Stimulated activated effector memory CD8-positive, alpha-beta T cell treated with anti-CD3 and anti-CD28 coated beads, Interleukin-12 subunit alpha, Interleukin-12 subunit beta, amount 100 ng/mL, for 72 hours (primary cell): ENCODE data around the gene C16orf92.
"Not testable (repeated sequence)": the region's sequence is repeated elsewhere in the genome, so short reads cannot be mapped to it uniquely, and the experiment has no call there.

ENCODE experiments used
- ATAC-seq: fragments of 150-1000 bp; cut with Tn5 transposase; 2 replicates; pipeline ENCODE4 v1.10.0; 2021
- DNase-seq, 2 donors: peaks; one replicate each; pipeline ENCODE4 v3.0.0; 2021 to 2022; ENCODE audit warnings: low spot score in 2 of 2
- H3K27ac Mint-ChIP-seq: one replicate; pipeline ENCODE4 v1.8.0; 2022; ENCODE audit warnings: mild to moderate bottlenecking, mixed read lengths
- H3K36me3 Mint-ChIP-seq: one replicate; pipeline ENCODE4 v1.8.0; 2022; ENCODE audit warnings: mild to moderate bottlenecking, mixed read lengths
- H3K4me1 Mint-ChIP-seq: one replicate; pipeline ENCODE4 v1.8.0; 2022; ENCODE audit warnings: mixed read lengths
- H3K4me3 Mint-ChIP-seq: one replicate; pipeline ENCODE4 v1.8.0; 2022; ENCODE audit warnings: mild to moderate bottlenecking, mixed read lengths
- H3K9me3 Mint-ChIP-seq: one replicate; pipeline ENCODE4 v1.8.0; 2022; ENCODE audit warnings: mixed read lengths

C16orf92 gene

DNA sequence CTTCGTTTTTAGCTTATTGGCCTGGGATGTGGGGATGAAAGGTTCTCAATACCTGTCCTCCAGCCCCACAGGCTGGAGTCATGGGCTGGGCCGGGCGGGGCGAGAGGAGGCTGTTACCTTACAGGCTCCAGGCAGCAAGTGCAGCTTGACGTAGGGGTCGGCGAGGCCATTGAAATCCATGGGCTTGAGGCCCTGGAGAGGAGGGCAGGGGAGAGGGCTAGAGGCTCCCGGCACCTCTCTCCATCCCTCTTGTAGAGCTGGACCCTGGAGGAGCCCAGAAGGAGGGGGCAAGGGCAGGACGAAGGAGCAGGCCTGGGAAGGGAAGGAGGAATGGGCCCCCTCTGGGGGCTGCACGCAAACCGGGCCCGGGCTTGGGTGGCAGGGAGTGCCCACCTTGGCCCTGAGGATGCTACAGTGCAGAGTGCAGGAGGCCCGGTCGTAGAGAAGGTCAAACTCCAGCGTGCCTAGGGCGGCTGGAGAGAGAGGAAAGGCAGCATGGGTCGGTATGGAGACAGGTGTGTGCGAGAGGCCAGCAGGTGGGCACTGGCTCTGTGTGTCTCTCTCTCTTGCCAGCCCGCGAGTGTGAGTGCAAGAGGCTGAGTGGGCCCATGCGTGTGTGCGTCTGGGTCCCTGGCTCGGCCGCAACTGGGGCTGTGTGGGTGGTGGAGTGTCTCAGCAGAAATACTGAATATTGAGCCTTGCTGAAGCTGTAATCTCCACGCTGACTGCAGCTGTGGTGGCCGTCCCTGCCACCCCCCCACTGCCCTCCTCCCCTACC, 13.7 kb upstream of the C16orf92 start:
- no peak for ATAC-seq
- H3K4me3 Mint-ChIP-seq, result peak overlapping the region; percentile 76
- no peaks in the 10 kb centered on the region for H3K9me3 Mint-ChIP-seq
- no peak overlapping the region for H3K27ac Mint-ChIP-seq
- H3K4me1 Mint-ChIP-seq, result peaks cover 21% of the 10 kb centered on the region
- no peak for DNase-seq
- H3K36me3 Mint-ChIP-seq, result peaks cover 16% of the 10 kb centered on the region

DNA sequence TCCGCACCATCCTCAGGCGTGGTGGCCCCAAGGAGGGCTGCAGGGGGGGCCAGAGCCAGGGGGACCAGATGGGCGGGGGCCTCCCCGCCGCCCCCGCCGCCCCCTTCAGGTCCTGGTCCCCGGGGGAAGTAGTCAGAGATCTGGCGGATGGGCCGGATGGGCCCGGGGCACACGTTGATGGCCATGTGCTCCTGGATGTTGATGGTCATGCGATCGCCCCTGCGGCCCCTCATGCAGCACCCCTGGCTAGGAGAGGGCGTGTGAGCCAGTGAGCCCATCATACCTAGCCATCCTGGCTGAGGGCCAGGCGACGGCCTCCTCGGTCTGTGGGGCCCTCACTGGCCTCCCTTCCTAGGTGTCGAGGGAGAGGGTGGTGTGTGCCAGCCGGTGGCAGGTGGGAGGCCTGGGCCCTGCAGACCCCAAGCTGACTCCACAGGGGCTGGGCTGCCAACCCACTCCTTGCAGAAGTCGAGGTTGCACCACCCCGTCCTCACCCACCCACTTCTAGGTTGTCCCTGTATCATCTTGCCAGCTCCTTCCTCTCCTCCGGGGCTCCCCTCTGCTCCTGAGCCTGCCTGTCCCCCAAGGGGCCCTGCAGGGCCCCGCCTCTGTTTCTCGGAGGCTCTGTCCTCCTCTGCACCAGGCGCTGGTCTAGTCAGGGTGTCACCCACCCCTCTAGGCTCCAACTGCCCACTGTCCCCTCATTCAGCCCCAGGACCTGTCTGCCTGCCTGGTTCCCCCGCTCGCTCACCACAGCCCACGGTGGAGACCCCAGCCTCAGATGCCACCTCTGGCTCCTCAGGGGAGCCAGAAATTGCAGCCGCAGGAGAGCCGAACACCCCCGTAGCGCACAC, 12.8 kb upstream of the C16orf92 start:
- DNase-seq (no peak), ATAC-seq (peak; percentile 22)
- Mint-ChIP-seq H3K4me3 (peak overlapping the region; percentile 76), H3K27ac (peak overlapping the region; percentile 29), H3K36me3 (peaks cover 11% of the 10 kb centered on the region), H3K9me3 (no peaks in the 10 kb centered on the region), H3K4me1 (peaks cover 21% of the 10 kb centered on the region)

DNA sequence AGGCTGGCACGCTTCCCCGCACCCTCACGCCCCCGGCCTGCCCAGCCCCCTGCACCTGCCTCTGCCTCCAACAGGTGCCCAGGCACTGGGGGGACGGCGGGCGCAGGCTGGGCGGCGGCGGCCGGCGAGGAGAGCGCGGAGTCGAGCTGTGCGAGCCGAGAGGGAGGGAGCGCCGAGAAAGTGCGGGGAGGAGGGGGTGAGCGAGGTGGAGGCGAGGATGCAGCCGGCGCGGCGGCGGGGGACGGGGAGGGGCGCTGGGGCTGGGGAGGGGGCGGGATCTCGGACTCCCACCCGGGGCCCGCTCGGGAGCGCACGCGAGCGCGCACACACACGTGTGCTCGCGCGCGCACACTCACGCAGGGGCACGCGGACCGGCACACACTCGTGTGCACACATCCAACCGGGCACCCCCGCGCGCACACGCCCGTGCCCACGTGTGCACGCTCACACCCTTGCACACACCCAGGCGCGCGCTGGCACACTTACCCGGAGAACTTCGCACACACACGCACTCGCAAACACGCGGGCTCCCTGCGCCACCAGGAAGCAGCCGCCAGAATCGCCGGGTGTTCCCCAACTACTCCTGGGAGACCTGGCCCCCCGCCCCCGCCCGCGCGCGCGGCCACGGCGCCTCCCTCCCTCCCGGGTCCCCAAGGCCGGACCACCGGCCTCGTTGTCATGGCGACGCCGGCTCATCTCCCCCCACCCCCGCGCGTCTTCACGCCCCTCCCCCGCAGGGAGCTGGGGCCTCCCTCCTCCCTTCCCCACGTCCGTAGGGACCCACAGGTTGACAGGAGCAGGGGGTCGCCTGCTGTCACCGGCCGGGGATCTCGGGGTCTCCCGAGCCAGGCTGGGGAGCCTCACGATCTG, 11.9 kb upstream of the C16orf92 start, which contains the start of gene DOC2A:
TSS of gene DOC2A (minus strand) at position 184 of the 870 bp plus-strand sequence. CDS start 805 bp downstream, outside the sequence.
- peak; percentile 67 for ATAC-seq
- Mint-ChIP-seq H3K4me3 (peak within 1 kb of the TSS; percentile 76), H3K9me3 (no peaks in the 10 kb centered on the region), H3K27ac (peak within 1 kb of the TSS; percentile 29), H3K4me1 (peaks cover 21% of the 10 kb centered on the region), H3K36me3 (peaks cover 6% of the 10 kb centered on the region)
- DNase-seq, result no peak

DNA sequence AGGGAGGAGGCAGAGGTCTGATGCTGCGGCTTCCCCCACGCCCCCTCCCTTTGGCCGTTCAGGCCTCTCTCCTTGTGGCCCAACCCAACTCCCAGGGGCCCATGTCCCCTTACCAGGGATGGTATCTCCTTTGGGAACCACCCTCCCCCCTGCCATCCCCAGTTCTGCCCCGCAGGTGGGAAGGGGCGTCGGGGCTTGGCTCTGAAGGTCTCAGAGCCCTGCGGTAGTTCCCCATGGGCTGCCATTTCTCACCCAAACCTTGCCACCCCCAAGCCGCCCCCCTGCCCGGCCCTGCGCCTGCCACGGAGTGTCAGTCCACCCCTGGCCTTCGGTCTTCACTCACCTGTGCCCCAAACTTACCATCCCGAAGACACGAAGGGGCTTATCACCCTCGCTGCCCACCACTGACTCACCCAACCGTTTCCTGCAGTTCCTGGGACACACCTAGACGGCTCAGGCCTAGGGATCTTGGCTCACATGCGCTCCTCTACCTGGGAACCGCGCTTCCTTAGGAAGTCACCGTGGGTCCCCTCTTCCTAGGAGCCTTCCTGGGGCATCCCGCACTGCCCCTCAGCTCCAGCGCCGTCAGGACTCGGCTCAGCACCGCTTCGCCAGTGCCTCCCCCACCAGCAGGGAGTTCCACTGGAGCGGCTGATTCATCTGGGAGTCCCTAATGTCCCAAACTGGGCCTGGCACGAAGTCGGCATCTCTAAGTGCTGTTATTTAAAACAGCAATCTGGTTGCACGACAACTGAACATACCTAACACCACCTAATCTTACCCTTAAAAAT, 11.1 kb upstream of the C16orf92 start:
- no peak overlapping the region for H3K27ac Mint-ChIP-seq
- DNase-seq (no peak), ATAC-seq (no peak)
- H3K4me1 Mint-ChIP-seq, result peaks cover 21% of the 10 kb centered on the region
- H3K36me3 Mint-ChIP-seq, result peaks cover 6% of the 10 kb centered on the region
- H3K9me3 Mint-ChIP-seq, result no peaks in the 10 kb centered on the region
- H3K4me3 Mint-ChIP-seq, result peak overlapping the region; percentile 76

DNA sequence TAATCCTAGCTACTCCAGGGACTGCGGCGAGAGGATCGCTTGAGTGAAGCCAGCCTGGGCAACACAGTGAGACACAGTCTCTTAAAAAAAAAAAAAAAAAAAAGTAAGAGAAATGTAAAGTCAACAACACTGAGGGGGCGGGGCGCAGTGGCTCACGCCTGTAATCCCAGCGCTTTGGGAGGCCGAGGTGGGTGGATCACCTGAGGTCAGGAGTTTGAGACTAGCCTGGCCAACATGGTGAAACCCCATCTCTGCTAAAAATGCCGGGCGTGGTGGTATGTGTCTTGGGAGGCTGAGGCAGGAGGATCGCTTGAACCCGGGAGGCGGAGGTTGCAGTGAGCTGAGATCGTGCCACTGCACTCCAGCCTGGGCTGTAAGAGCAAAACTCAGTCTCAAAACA, 10.4 kb upstream of the C16orf92 start:
- H3K36me3 Mint-ChIP-seq, DNase-seq, H3K27ac Mint-ChIP-seq, H3K4me3 Mint-ChIP-seq, ATAC-seq, H3K9me3 Mint-ChIP-seq: not testable (repeated sequence)
- H3K4me1 Mint-ChIP-seq, result peaks cover 21% of the 10 kb centered on the region

DNA sequence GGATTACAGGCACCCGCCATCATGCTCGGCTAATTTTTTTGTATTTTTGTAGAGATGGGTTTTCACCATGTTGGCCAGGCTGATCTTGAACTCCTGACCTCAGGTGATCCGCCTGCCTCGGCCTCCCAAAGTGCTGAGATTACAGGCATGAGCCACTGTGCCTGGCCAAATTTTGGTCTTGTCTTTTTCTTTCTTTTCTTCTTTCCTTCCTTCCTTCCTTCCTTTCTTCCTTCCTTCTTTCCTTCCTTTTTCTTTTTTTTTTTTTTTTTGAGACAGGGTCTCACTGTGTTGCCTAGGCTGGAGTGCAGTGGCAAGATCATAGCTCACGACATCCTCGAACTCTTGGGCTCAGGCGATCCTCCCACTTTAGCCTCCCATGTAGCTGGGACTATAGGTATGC, 7.5 kb upstream of the C16orf92 start:
- not testable (repeated sequence) for H3K9me3 Mint-ChIP-seq, H3K4me3 Mint-ChIP-seq, DNase-seq, H3K36me3 Mint-ChIP-seq, H3K4me1 Mint-ChIP-seq, ATAC-seq
- peak overlapping the region; percentile 33 for H3K27ac Mint-ChIP-seq

DNA sequence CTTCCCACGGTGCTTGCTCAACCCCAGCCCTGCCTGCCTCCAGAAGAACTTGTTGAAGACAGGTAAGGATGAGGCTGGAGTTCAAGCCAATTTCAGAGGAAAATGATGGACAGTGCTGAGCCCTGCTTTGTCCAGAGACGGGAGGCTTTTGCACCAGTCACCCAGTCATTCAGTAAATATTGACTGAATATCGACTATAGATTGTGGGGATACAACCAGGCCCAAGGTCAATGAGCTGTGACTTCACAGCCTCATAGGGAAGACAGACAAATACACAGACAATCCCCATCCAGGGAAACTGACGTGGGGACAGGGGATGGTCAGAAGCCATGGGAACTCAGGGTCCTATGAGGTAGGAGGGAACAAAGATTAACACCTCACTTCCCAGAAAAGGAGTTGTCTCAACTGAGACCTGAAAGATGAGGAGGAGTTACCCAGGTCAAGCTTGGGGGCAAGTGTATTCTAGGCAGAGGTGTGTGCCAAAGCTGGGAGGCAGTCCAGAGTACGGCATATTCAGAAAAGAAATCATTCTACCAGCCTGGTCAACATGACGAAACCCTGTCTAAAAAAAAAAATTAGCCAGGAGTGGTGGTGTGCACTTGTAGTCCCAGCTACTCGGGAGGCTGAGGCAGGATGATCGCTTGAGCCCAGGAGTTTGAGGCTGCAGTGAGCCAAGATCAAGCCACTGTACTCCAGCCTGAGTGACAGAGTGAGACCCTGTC, 6.3 kb upstream of the C16orf92 start:
- ATAC-seq (no peak), DNase-seq (no peak)
- Mint-ChIP-seq H3K36me3 (peaks cover 5% of the 10 kb centered on the region), H3K4me1 (peaks cover 17% of the 10 kb centered on the region), H3K9me3 (no peaks in the 10 kb centered on the region), H3K4me3 (no peak overlapping the region), H3K27ac (peak overlapping the region; percentile 3)

DNA sequence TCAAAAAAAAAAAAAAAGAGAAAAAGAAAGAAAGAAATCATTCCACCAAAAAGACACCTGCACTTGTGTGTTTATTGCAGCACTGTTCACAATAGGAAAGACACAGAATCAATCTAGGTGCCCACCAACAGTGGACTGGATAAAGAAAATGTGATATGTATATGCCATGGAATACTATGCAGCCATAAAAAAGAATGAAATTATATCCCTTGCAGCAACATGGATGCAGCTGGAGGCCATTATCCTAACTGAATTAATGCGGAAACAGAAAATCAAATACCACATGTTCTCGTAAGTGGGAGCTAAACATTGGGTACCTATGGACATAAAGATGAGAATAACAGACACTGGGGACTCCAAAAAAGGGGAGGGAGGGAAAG, 5.7 kb upstream of the C16orf92 start:
- DNase-seq, result no peak

DNA sequence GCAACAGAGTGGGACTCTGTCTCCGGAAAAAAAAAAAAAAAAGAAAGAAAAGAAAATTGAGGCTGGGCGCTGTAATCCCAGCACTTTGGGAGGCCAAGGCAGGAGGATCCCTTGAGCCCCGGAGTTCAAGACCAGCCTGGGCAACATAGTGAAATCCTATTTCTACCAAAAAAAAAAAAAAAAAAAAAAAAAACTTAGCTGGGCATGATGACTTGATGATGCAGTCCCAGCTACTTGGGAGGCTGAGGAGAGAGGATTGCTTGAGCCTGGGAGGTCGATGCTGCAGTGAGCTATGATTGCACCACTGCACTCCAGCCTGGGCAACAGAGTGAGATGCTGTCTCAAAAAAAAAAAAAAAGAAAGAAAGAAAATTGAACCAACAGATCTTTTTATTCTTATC, 5.1 kb upstream of the C16orf92 start:
- H3K27ac Mint-ChIP-seq, H3K36me3 Mint-ChIP-seq, H3K4me3 Mint-ChIP-seq, H3K9me3 Mint-ChIP-seq, ATAC-seq, DNase-seq: not testable (repeated sequence)
- H3K4me1 Mint-ChIP-seq, result peaks cover 11% of the 10 kb centered on the region

More for the DNA sequence above, 5.7 kb upstream of the C16orf92 start:
- Mint-ChIP-seq H3K27ac (peak overlapping the region; percentile 3), H3K4me1 (peaks cover 11% of the 10 kb centered on the region), H3K9me3 (no peaks in the 10 kb centered on the region), H3K36me3 (no peaks in the 10 kb centered on the region), H3K4me3 (no peak overlapping the region)
- no peak for ATAC-seq

DNA sequence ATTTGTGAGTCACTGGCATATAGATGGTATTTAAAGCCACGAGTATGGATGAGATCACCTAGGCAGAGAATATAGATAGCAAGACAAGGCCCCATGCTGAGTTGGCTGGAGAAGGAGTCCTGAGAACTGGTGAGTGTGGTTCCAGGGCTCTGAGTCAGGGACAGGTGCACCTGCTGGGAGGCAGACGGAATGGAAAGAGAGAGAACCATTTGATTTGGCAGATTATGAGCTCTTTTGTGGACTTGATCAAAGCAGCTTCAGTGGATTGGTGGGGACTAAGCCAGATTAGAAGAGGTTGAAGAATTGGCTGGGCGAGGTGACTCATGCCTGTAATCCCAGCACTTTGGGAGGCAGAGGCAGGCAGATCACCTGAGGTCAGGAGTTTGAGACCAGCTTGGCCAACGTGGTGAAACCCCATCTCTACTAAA, 4.3 kb upstream of the C16orf92 start:
- no peak overlapping the region for H3K27ac Mint-ChIP-seq
- H3K4me3 Mint-ChIP-seq, result no peak overlapping the region
- peak; percentile 36 for ATAC-seq
- no peaks in the 10 kb centered on the region for H3K36me3 Mint-ChIP-seq
- no peak for DNase-seq
- H3K4me1 Mint-ChIP-seq, result peaks cover 11% of the 10 kb centered on the region
- H3K9me3 Mint-ChIP-seq, result no peaks in the 10 kb centered on the region

DNA sequence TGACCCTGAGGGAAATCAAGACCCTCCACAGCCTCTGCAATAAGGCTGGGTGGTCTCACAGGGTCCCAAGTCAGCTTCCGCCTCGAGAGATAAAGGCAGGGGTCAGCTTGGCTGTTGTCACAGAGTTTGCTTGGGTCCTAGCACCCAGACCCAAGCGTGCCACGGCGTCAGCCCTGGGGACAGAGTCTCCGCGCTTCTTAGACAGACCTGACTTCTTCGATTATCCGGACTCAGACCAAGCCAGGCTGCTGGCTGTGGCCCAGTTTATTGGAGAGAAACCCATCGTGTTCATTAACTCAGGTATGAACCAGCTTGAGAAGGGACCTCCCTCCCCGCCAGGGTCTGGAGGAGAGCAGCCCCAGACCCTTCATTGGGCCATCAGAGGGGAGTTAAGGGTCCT, 588 bp downstream of the C16orf92 start:
- H3K9me3 Mint-ChIP-seq, result no peaks in the 10 kb centered on the region
- H3K27ac Mint-ChIP-seq, result no peak overlapping the region
- H3K4me1 Mint-ChIP-seq, result peaks cover 21% of the 10 kb centered on the region
- no peaks in the 10 kb centered on the region for H3K36me3 Mint-ChIP-seq
- ATAC-seq, result no peak
- H3K4me3 Mint-ChIP-seq, result no peak overlapping the region
- no peak for DNase-seq

DNA sequence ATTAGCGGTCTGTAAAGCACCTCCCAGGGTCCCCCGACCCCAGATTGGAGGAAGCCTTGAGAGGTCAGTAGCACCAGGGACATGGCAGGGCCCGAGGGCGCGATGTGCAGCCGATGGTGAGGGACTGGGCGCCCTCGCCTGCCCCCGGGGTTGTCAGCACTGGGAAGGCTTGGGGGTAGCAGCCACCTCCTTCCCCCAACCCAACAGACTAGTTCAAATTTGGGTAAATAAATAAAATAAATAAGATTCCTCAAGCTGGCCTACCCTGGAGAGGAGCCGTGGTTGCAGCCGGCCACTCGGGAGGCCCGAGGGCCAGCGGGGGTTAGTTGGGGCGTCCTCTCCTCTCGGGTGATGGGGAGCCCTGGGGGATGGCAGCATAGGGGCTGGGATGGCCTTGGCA, 1.5 kb downstream of the C16orf92 start:
- Mint-ChIP-seq H3K4me3 (no peak overlapping the region), H3K9me3 (no peaks in the 10 kb centered on the region)
- no peak for DNase-seq

DNA sequence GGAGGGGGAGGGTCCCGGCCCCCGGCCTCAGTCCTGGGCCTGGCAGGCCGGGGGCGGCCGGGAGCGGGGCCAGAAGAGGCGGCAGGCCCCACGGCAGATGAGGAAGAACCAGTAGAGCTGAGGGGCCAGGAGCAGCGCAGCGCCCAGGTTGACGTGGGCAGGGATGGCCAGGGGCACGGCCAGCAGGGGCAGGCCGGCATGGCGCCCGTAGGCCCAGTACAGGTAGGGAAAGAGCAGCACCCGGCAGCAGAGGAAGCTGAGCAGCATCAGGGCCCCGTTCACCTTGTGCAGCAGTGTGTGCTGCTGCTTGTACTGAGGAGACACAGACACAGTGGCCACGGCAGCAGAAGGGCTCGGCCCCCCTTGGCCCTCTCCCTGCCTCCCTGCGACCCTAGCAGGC, 2.2 kb downstream of the C16orf92 start:
- Mint-ChIP-seq H3K4me3 (no peak overlapping the region), H3K4me1 (peaks cover 25% of the 10 kb centered on the region), H3K36me3 (no peaks in the 10 kb centered on the region), H3K27ac (no peak overlapping the region), H3K9me3 (no peaks in the 10 kb centered on the region)
- no peak for DNase-seq
- ATAC-seq, result no peak

More for the DNA sequence above, 1.5 kb downstream of the C16orf92 start:
- Mint-ChIP-seq H3K27ac (no peak overlapping the region), H3K4me1 (peaks cover 21% of the 10 kb centered on the region), H3K36me3 (no peaks in the 10 kb centered on the region)
- ATAC-seq, result no peak

DNA sequence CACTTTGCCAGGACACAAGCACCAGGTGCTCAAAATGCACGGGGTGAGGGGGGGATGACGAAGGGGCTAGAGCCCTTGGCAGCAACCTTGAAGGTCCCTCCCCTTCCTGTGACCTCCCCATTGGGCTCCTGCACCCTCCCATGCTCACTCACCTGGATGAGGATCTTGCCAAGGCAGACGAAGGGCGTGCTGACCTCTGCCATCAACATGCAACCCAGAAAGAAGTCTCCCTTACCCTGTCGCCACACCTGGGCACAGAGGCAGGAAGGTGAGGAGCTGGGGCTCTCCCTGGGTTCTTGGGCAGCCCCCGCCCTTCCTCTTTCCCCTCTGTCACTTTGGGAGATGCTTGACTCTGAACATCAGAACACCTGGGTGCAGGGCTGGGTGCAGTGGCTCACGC, 2.6 kb downstream of the C16orf92 start:
- Mint-ChIP-seq H3K4me3 (no peak overlapping the region), H3K9me3 (no peaks in the 10 kb centered on the region), H3K27ac (no peak overlapping the region), H3K36me3 (no peaks in the 10 kb centered on the region), H3K4me1 (peaks cover 26% of the 10 kb centered on the region)
- ATAC-seq, result no peak
- DNase-seq, result no peak
